Adrenal gland (tissue), 12 donors: Measurements from ENCODE around the gene SMIM44. TPM values are rescaled to one million over a fixed set of nuclear protein-coding genes. Genes with fewer than 3 reads are reported as not detected.
"Not testable (repeated sequence)": the region's sequence is repeated elsewhere in the genome, so short reads cannot be mapped to it uniquely, and the experiment has no call there.

Experiments used
- DNase-seq, 7 donors: peaks; one replicate each; pipeline ENCODE4 v3.0.0-alpha.2; 2019 to 2020
- H3K27ac ChIP-seq, 5 donors: fragments of 200-600 bp; sonication (generic) in 4 of 5; 1 replicate in 3 of 5; 2 replicates in 2 of 5; pipeline versions ENCODE4 v1.5.1 to v1.8.0; 2016 to 2020; ENCODE audit warnings: mild to moderate bottlenecking in 1 of 5
- H3K27me3 ChIP-seq: fragments of 200-600 bp; 2 replicates; pipeline ENCODE4 v1.8.0; 2021
- H3K36me3 ChIP-seq, 2 donors: fragments of 200-600 bp; replicated peaks in 1 of 2; 1 replicate in 1 of 2; 2 replicates in 1 of 2; pipeline versions ENCODE4 v1.5.1 to v1.8.0; 2018 to 2022
- H3K4me1 ChIP-seq, 2 donors: fragments of 200-600 bp; replicated peaks in 1 of 2; 1 replicate in 1 of 2; 2 replicates in 1 of 2; pipeline versions ENCODE4 v1.5.1 to v1.8.0; 2018 to 2021
- H3K4me3 ChIP-seq, 4 donors: fragments of 200-600 bp; sonication (generic) in 3 of 4; one replicate each; pipeline ENCODE4 v1.5.1; 2016 to 2018
- H3K9me3 ChIP-seq, 3 donors: fragments of 200-600 bp; sonication (generic) in 1 of 3; replicated peaks in 1 of 3; 1 replicate in 2 of 3; 2 replicates in 1 of 3; pipeline versions ENCODE4 v1.5.1 to v1.8.0; 2016 to 2021
- CTCF ChIP-seq, 6 experiments: fragments of 450-650 bp in 4 of 6; fragments of 200-600 bp in 2 of 6; sonication (generic) in 1 of 6; IDR thresholded peaks; 1 replicate in 5 of 6; 2 replicates in 1 of 6; pipeline versions ENCODE4 v1.5.1 to v1.8.0; 2016 to 2021; ENCODE audit warnings: antibody characterized with exemption in 6 of 6, mild to moderate bottlenecking in 2 of 6, moderate library complexity in 1 of 6
- POLR2A ChIP-seq, 2 donors: fragments of 450-650 bp; IDR thresholded peaks; one replicate each; pipeline ENCODE4 v1.6.1; 2017; ENCODE audit warnings: antibody characterized with exemption in 2 of 2, mild to moderate bottlenecking in 2 of 2, moderate library complexity in 1 of 2
- WGBS, 4 donors: extraction: QIAGEN DNeasy Blood & Tissue Kit in 2 of 4; methylation state at CpG; one replicate each; pipeline versions ENCODE4 v1.1.5 to v1.1.7; 2013 to 2017; 5-methylcytosine and 5-hydroxymethylcytosine counted together
- intact Hi-C, 2 donors: fragments of 100-400 bp; cut with DNase I; formaldehyde crosslinking; loops; one replicate each; pipeline versions ENCODE4 v1.14.1 to v1.15.0; 2022 to 2023
- polyA plus RNA-seq, 3 donors: library from polyadenylated mRNA; stranded (reverse); fragments of 200-250 nt in 2 of 3; fragments of 350-450 nt in 1 of 3; fragmentation: Illumina TruSeq in 1 of 3; extraction: RNeasy Lipid Tissue Mini Kit (QIAGEN cat#74804) in 1 of 3; gene quantifications; one replicate each; pipeline ENCODE4 v1.2.3, GENCODE V29; 2013 to 2014
- total RNA-seq, 9 donors: library from RNA; depleted of rRNA in 4 of 9; stranded (reverse); fragments of >200 nt in 4 of 9; fragments of 120-200 nt in 1 of 9; fragmentation: NEBNext Ultra II Directional in 1 of 9; extraction: Animal tissue kit (Norgen Biotek cat#: 25700) in 1 of 9; gene quantifications; one replicate each; pipeline versions ENCODE4 v1.1.0 to v1.2.4, GENCODE V29; 2013 to 2023
- donor health status: healthy with polysubstance abuse.
- donor health status: Bipolar disorder and iron deficiency.
- donor health status: DM: yes; HTN: yes; CAD: no.
- donor health status: DM: no; HTN: no; CAD: no.
- donor health status: DM: no; HTN: no; CAD: no.
- donor health status: DM: yes; HTN: yes; CAD: no.

SMIM44 gene
- total and polyA plus RNA-seq, 12 donors: not detected

- Histone ChIP-seq H3K4me3 (no peak overlapping the region), H3K36me3 (peaks cover 0 to 77% of the 10 kb centered on the region in 2 donors), H3K4me1 (no peaks in the 10 kb centered on the region), H3K27ac (no peak overlapping the region), H3K9me3 (no peaks in the 10 kb centered on the region), H3K27me3 (no peaks in the 10 kb centered on the region)
- TF ChIP-seq POLR2A (IDR thresholded peaks at IDR 0.05): no peak
- WGBS, 4 donors: 94 to 99% (median 97%) methylated on average over 12 of the region's 12 CpGs
- intact Hi-C loops: no loop called here
- no peak for DNase-seq
Measured at GRCh38 chr19:3530389-3530788, 47.1 kb upstream of the SMIM44 start.

- H3K4me1 ChIP-seq, H3K4me3 ChIP-seq, H3K27ac ChIP-seq, H3K27me3 ChIP-seq, DNase-seq, intact Hi-C loops, H3K9me3 ChIP-seq: not testable (repeated sequence)
- H3K36me3 ChIP-seq: peaks cover 0 to 69% of the 10 kb centered on the region in 2 donors
- 92 to 100% (median 96%) methylated on average over 7 of the region's 7 CpGs for WGBS, 4 donors
Measured at GRCh38 chr19:3529299-3529698, 46.1 kb upstream of the SMIM44 start.

- DNase-seq: no peak
- Histone ChIP-seq H3K4me3 (no peak overlapping the region), H3K27ac (no peak overlapping the region), H3K9me3 (no peaks in the 10 kb centered on the region), H3K4me1 (peaks cover 9 to 14% of the 10 kb centered on the region in 2 donors), H3K27me3 (no peaks in the 10 kb centered on the region), H3K36me3 (peaks cover 0 to 68% of the 10 kb centered on the region in 2 donors)
- TF ChIP-seq CTCF (IDR thresholded peaks at IDR 0.05) (no peak), POLR2A (IDR thresholded peaks at IDR 0.05) (no peak)
- WGBS, 4 donors: 93 to 97% (median 96%) methylated on average over 20 of the region's 20 CpGs
- intact Hi-C loops: no loop called here
Measured at GRCh38 chr19:3528539-3529211, 45.4 kb upstream of the SMIM44 start.

- no peak for DNase-seq
- WGBS, 4 donors: 96 to 99% (median 98%) methylated on average over 4 to 14 of the region's 14 CpGs
- peaks cover 11 to 16% of the 10 kb centered on the region in 2 donors for H3K4me1 ChIP-seq
- no peak overlapping the region for H3K4me3 ChIP-seq
- TF ChIP-seq POLR2A (IDR thresholded peaks at IDR 0.05) (no peak), CTCF (IDR thresholded peaks at IDR 0.05) (no peak)
- no peak overlapping the region for H3K27ac ChIP-seq
- peaks cover 0 to 68% of the 10 kb centered on the region in 2 donors for H3K36me3 ChIP-seq
- no peaks in the 10 kb centered on the region for H3K27me3 ChIP-seq
- intact Hi-C loops: no loop called here
- H3K9me3 ChIP-seq: no peaks in the 10 kb centered on the region
Measured at GRCh38 chr19:3528080-3528479, 44.8 kb upstream of the SMIM44 start.

GRCh38 chr19:3527238-3527910 lies 44.1 kb upstream of the SMIM44 start:
- H3K27me3 ChIP-seq: no peaks in the 10 kb centered on the region
- no peaks in the 10 kb centered on the region for H3K9me3 ChIP-seq
- H3K4me3 ChIP-seq: no peak overlapping the region
- WGBS, 4 donors: 95 to 100% (median 95%) methylated on average over 4 to 21 of the region's 21 CpGs
- intact Hi-C loops: no loop called here
- DNase-seq: no peak
- TF ChIP-seq POLR2A (IDR thresholded peaks at IDR 0.05): no peak
- TF ChIP-seq CTCF (IDR thresholded peaks at IDR 0.05): no peak
- H3K4me1 ChIP-seq: peaks cover 11 to 19% of the 10 kb centered on the region in 2 donors
- no peak overlapping the region for H3K27ac ChIP-seq
- peaks cover 0 to 65% of the 10 kb centered on the region in 2 donors for H3K36me3 ChIP-seq
